Measurements from ENCODE around the gene IFNK.

DNA sequence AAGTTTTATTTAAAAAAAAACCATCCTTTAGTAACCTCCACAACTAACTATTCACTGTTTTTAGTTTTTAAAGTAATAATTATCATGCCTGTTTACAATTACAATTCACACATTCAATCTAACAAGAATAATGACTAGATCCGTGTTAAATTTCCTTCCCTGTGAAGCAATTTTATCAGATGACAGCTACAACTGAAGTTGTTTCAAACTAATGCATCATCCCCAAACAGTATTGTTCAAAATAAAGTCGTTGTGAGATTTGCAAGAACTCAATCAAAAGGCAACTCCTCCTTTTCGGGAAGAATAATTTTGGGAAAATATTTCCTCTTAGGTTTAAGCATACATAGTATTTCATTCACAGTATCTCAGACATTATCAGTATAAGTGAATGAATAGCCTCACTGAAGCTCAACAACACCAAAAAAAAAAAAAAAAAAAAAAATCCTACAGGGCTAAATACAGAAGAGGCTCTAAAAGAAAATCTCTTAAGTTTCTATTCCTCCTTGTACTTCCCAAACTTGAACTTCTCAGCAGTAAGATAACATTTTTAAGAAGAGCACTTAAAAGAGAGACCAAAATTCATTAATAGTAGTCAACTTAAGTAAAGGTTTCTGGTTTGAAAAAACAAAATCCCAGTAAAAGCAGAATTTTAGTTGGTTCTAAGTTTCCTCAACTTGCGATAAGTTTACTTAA lies 39.8 kb downstream of the IFNK start:
- TF ChIP-seq SUZ12 (IDR thresholded peaks at IDR 0.05; ENCODE audit: extremely low read depth, insufficient read depth, insufficient read length) = no peak
- TF ChIP-seq YY1 (IDR thresholded peaks at IDR 0.05; ENCODE audit: insufficient read depth, insufficient read length) = no peak

Measured in NT2/D1 (cell line).